ENCODE data around the gene ACOT7.

DNA sequence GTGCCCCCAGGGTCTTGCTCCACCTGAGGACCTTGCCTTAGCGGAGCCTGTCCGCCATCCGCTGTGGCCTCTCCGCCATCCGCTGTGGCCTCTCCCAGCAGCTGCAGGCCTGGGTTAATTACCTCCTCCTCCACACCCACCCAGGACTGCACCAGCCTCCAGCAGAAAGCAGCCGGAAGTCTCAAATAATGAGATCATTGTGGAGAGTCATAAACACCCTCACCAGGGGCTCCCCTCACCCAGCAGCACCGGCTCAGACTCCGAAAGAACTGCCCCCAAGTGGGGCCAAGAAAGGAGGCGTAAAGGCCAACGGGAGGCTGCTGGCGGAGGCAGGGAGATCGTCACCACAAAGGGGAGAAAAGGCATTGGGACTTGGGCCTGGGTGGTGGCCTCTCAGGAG, 122.0 kb downstream of the ACOT7 start:
- TF ChIP-seq POLR2A (IDR thresholded peaks at IDR 0.05) = no peak
- TF ChIP-seq, protein P1, sequence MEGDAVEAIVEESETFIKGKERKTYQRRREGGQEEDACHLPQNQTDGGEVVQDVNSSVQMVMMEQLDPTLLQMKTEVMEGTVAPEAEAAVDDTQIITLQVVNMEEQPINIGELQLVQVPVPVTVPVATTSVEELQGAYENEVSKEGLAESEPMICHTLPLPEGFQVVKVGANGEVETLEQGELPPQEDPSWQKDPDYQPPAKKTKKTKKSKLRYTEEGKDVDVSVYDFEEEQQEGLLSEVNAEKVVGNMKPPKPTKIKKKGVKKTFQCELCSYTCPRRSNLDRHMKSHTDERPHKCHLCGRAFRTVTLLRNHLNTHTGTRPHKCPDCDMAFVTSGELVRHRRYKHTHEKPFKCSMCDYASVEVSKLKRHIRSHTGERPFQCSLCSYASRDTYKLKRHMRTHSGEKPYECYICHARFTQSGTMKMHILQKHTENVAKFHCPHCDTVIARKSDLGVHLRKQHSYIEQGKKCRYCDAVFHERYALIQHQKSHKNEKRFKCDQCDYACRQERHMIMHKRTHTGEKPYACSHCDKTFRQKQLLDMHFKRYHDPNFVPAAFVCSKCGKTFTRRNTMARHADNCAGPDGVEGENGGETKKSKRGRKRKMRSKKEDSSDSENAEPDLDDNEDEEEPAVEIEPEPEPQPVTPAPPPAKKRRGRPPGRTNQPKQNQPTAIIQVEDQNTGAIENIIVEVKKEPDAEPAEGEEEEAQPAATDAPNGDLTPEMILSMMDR (IDR thresholded peaks at IDR 0.05) = no peak
